HepG2 (cell line): Measurements from ENCODE around the gene INAFM2. TPM values are rescaled to one million over a fixed set of nuclear protein-coding genes. Genes with fewer than 3 reads are reported as not detected.

Experiments used
- ATAC-seq: fragments of 200-7000 bp; cut with Tn5 transposase; 3 replicates; pipeline ENCODE4 v1.9.1; 2020; ENCODE audit warnings: mild to moderate bottlenecking, moderate library complexity
- BruUV-seq: library from RNA; stranded (reverse); fragments of 400-500 nt; replicated peaks from 2 replicates; lab custom pipeline; 2021; lab: Mats Ljungman, UMichigan
- CTCF ChIA-PET: fragments of 300-600 bp; formaldehyde crosslinking; extraction: SDS; loops from one replicate; lab custom pipeline; 2021; ENCODE audit warnings: low total read pairs, inconsistent platforms, low intra/inter-chr PET ratio; lab: Yijun Ruan, JAX
- POLR2A ChIA-PET: fragments of 350-600 bp; sonication (Branson Sonifier 250); formaldehyde crosslinking; loops from one replicate; lab custom pipeline; 2020; ENCODE audit warnings: antibody characterized with exemption, inconsistent platforms; lab: Yijun Ruan, JAX
- DNase-seq: peaks from one replicate; pipeline ENCODE4 v3.0.0-alpha.2; 2015; ENCODE audit warnings: low spot score
- FAIRE-seq: peaks from 3 replicates; lab custom pipeline; 2011; peaks lifted over from hg19 to GRCh38; lab: Jason Lieb, UNC
- H2AFZ ChIP-seq: one replicate; pipeline ENCODE4 v1.6.1; 2011; ENCODE audit warnings: low read length, inconsistent platforms
- H3K27ac ChIP-seq: fragments of 300-600 bp; 3 replicates; pipeline ENCODE4 v1.8.0; 2011; ENCODE audit warnings: mixed run types, mild to moderate bottlenecking, mixed read lengths, low read length, inconsistent platforms; ENCODE audit not compliant: insufficient read depth; ENCODE audit errors: extremely low read length
- H3K27me3 ChIP-seq, 2 experiments: fragments of 200-600 bp in 1 of 2; 2 replicates in 1 of 2; 3 replicates in 1 of 2; pipeline versions ENCODE4 v1.6.0 to v1.8.0; 2011; ENCODE audit warnings: low read length in 2 of 2, mild to moderate bottlenecking in 2 of 2, moderate library complexity in 2 of 2, inconsistent platforms in 1 of 2; ENCODE audit not compliant: insufficient read depth in 2 of 2, control insufficient read depth in 1 of 2
- H3K36me3 ChIP-seq, 2 experiments: fragments of 200-600 bp in 1 of 2; replicated peaks in 1 of 2; 2 replicates in 1 of 2; 3 replicates in 1 of 2; pipeline versions ENCODE4 v1.5.1 to v1.8.0; 2011; ENCODE audit warnings: low read length in 2 of 2, inconsistent platforms in 1 of 2; ENCODE audit not compliant: insufficient read depth in 2 of 2, control insufficient read depth in 1 of 2
- H3K4me1 ChIP-seq: 2 replicates; pipeline ENCODE4 v1.5.1; 2012; ENCODE audit warnings: low read length, inconsistent platforms; ENCODE audit not compliant: insufficient read depth
- H3K4me2 ChIP-seq: 2 replicates; pipeline ENCODE4 v1.6.0; 2011; ENCODE audit warnings: low read depth, low read length, inconsistent platforms
- H3K4me3 ChIP-seq, 3 experiments: fragments of 200-600 bp in 1 of 3; sonication (generic), shearing (Covaris generic) in 1 of 3; replicated peaks in 1 of 3; 2 replicates each; pipeline ENCODE4 v1.5.1; 2011 to 2016; ENCODE audit warnings: low read length in 3 of 3, inconsistent platforms in 2 of 3, low read depth in 2 of 3, mild to moderate bottlenecking in 2 of 3, control low read depth in 1 of 3, mixed read lengths in 1 of 3; ENCODE audit not compliant: insufficient read depth in 1 of 3
- H3K79me2 ChIP-seq: one replicate; pipeline ENCODE4 v1.6.1; 2011; ENCODE audit warnings: low read length, inconsistent platforms; ENCODE audit not compliant: insufficient read depth
- H3K9ac ChIP-seq: 2 replicates; pipeline ENCODE4 v1.6.0; 2011; ENCODE audit warnings: mild to moderate bottlenecking, low read depth, low read length, inconsistent platforms; ENCODE audit not compliant: insufficient read depth
- H3K9me3 ChIP-seq: 2 replicates; pipeline ENCODE4 v1.5.1; 2012; ENCODE audit warnings: mild to moderate bottlenecking, low read length
- H4K20me1 ChIP-seq: 2 replicates; pipeline ENCODE4 v1.6.0; 2011; ENCODE audit warnings: inconsistent platforms, mild to moderate bottlenecking, low read length, moderate library complexity; ENCODE audit not compliant: insufficient read depth
- ASH2L ChIP-seq: fragments of 300-600, 200-600 bp; sonication (generic); IDR thresholded peaks from 2 replicates; pipeline ENCODE4 v1.7.0; 2017; ENCODE audit warnings: low read depth, mild to moderate bottlenecking, moderate library complexity, mixed read lengths, low read length; ENCODE audit not compliant: insufficient read length
- CEBPZ ChIP-seq: IDR thresholded peaks from 2 replicates; pipeline ENCODE4 v1.6.1; 2012; ENCODE audit warnings: low read length, improper control_type of control experiment
- KDM4B ChIP-seq: sonication (generic); formaldehyde crosslinking; IDR thresholded peaks from 2 replicates; pipeline ENCODE4 v1.4.0; 2020; ENCODE audit warnings: missing genetic modification reagents
- NCOR1 ChIP-seq: fragments of 200-600 bp; sonication (generic); IDR thresholded peaks from 2 replicates; pipeline ENCODE4 v1.7.0; 2017; ENCODE audit warnings: antibody characterized with exemption, low read length, borderline replicate concordance
- YEATS2 ChIP-seq: sonication (generic); formaldehyde crosslinking; IDR thresholded peaks from 2 replicates; pipeline ENCODE4 v1.4.0; 2020; ENCODE audit warnings: missing genetic modification reagents, borderline replicate concordance
- ZNF354B ChIP-seq: sonication (generic); formaldehyde crosslinking; IDR thresholded peaks from 2 replicates; pipeline ENCODE4 v1.8.0; 2022; ENCODE audit warnings: mild to moderate bottlenecking, missing genetic modification reagents
- ZNF44 ChIP-seq: sonication (generic); formaldehyde crosslinking; IDR thresholded peaks from 2 replicates; pipeline ENCODE4 v1.5.1; 2020; ENCODE audit warnings: mild to moderate bottlenecking, missing genetic modification reagents
- ZNF724P ChIP-seq: sonication (generic); formaldehyde crosslinking; IDR thresholded peaks from 2 replicates; pipeline ENCODE4 v1.8.0; 2022; ENCODE audit warnings: missing genetic modification reagents, borderline replicate concordance
- ZNF777 ChIP-seq: sonication (generic); formaldehyde crosslinking; IDR thresholded peaks from 2 replicates; pipeline ENCODE4 v1.4.0; 2020; ENCODE audit warnings: missing genetic modification reagents
- ZSCAN22 ChIP-seq: sonication (generic); formaldehyde crosslinking; IDR thresholded peaks from 2 replicates; pipeline ENCODE4 v1.4.0; 2020; ENCODE audit warnings: mild to moderate bottlenecking, missing genetic modification reagents
- WGBS: methylation state at CpG from one replicate; pipeline ENCODE4 v1.1.6; 2017; ENCODE audit warnings: low lambda C conversion rate; 5-methylcytosine and 5-hydroxymethylcytosine counted together
- in situ Hi-C: cut with HindIII; loops from 2 replicates; pipeline ENCODE4 v1.10.0; 2017; ENCODE audit warnings: low pct_unique_long_range_greater_than_20kb; ENCODE audit not compliant: extremely low pct_ligation_motif_present
- intact Hi-C: fragments of 100-400 bp; cut with micrococcal nuclease; formaldehyde crosslinking; loops from one replicate; pipeline ENCODE4 v1.10.0; 2022; ENCODE audit not compliant: unreplicated experiment
- polyA plus RNA-seq, 8 experiments: library from polyadenylated mRNA; depleted of rRNA in 3 of 8; stranded (reverse) in 7 of 8; unstranded in 1 of 8; fragments of >200 nt; fragmentation: Illumina TruSeq in 4 of 8; extraction: Trizol in 4 of 8; gene quantifications; 2 replicates each; pipeline versions ENCODE4 v1.2.1 to v1.2.3, GENCODE V29; 2011 to 2016; ENCODE audit warnings: low read depth in 4 of 8, missing spikeins in 1 of 8, mixed read lengths in 1 of 8; ENCODE audit not compliant: insufficient read depth in 1 of 8
- total RNA-seq, 5 experiments: library from RNA; depleted of rRNA; stranded (reverse); fragments of >200 nt; fragmentation: Illumina TruSeq; extraction: Trizol; gene quantifications; 2 replicates each; pipeline ENCODE4 v1.2.3, GENCODE V29; 2016; ENCODE audit warnings: low read depth in 1 of 5

The INAFM2 gene
- total and polyA plus RNA-seq, 2 of the 13 experiments (the other 11 are each of a cell fraction or from before 2014, with no cell fraction given), result 5.5 to 6.5 TPM

DNA sequence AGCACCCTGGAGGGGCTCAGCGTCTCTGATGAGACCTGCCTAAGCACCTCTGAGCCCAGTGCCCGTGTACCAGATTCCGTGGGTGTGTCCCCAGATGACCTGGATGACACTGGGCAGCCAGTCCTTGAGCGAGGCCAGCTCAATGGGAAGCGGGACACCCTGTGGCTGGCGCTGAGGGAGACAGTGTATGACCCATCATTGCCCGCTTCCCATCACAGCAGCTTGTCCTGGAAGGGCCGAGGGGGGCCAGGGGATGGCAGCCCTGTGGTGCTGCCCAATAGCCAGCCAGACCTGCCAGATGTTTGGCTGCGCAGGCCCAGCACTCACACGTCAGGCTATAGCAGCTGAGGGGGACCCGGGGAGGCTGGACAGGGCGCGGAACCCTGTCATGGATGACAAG lies 46.5 kb downstream of the INAFM2 start:
- Histone ChIP-seq H3K36me3 (no peaks in the 10 kb centered on the region), H3K27ac (no peak overlapping the region), H3K4me3 (no peak overlapping the region), H3K4me1 (no peaks in the 10 kb centered on the region), H3K79me2 (no peaks in the 10 kb centered on the region), H3K4me2 (no peak overlapping the region), H2AFZ (no peak overlapping the region), H3K9ac (no peak overlapping the region), H4K20me1 (no peaks in the 10 kb centered on the region), H3K9me3 (no peaks in the 10 kb centered on the region), H3K27me3 (peaks cover 9 to 67% of the 10 kb centered on the region in 2 experiments)
- DNase-seq (no peak), FAIRE-seq (no peak), ATAC-seq (no peak)
- BruUV-seq, result no TSS peak
- in situ Hi-C loops (no loop called here), intact Hi-C loops (no loop called here)
- TF ChIP-seq NCOR1 (no peak), ZNF354B (CRISPR knock-in tag) (no peak), ZNF724P (no peak), KDM4B (CRISPR knock-in tag) (no peak), ZNF777 (CRISPR knock-in tag) (no peak)
- ChIA-PET CTCF (interaction anchor here (3.0 kb wide), 1 partner anchor 51 kb away, joined by 32 read pairs; no protein-coding TSS in a partner anchor), POLR2A (no interaction called here)
- no CpG with 5 or more reads among the region's 13 CpGs for WGBS

DNA sequence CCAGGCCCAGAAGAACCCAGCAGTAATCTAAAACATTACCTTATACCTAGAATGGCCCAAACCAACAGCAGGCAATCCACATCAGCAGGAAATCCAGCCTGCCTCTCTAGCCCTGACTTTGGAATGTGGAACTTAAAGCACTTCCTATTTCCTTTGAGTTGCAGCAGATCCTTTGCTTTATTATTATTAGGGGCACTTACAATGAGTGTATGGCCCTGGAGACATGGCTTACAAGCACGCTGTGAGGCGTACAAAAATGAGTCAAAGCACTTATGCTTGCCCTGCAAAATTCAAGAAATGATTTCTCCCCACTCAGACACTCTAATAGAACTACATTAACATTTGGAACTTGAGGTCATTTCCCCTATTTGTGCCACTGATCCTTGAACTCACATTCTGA lies 49.5 kb downstream of the INAFM2 start:
- no peak overlapping the region for H2AFZ ChIP-seq
- no peaks in the 10 kb centered on the region for H3K4me1 ChIP-seq
- POLR2A ChIA-PET, result no interaction called here
- intact Hi-C loops, result no loop called here
- no peak for FAIRE-seq
- no peak overlapping the region for H3K4me2 ChIP-seq
- no peaks in the 10 kb centered on the region for H3K9me3 ChIP-seq
- in situ Hi-C loops, result no loop called here
- H3K4me3 ChIP-seq, result no peak overlapping the region
- no TSS peak for BruUV-seq
- no peak for ATAC-seq
- WGBS, result 4% methylated on average over 2 of the region's 2 CpGs
- H3K79me2 ChIP-seq, result no peaks in the 10 kb centered on the region
- H4K20me1 ChIP-seq, result no peaks in the 10 kb centered on the region
- H3K27ac ChIP-seq, result no peak overlapping the region
- no peak overlapping the region for H3K9ac ChIP-seq
- H3K36me3 ChIP-seq, result no peaks in the 10 kb centered on the region
- TF ChIP-seq ZNF44 (CRISPR knock-in tag) (no peak), YEATS2 (CRISPR knock-in tag) (no peak), CEBPZ (no peak), ASH2L (no peak), ZSCAN22 (no peak)
- TF ChIP-seq, all 625 proteins: peak for 0
- H3K27me3 ChIP-seq, result peaks cover 6 to 42% of the 10 kb centered on the region in 2 experiments; a peak in 4 of 5 replicates
- CTCF ChIA-PET, result no interaction called here
- no peak for DNase-seq
